Measurements from ENCODE around the gene RAC3. TPM values are rescaled to one million over a fixed set of nuclear protein-coding genes. Genes with fewer than 3 reads are reported as not detected.

The RAC3 gene
- polyA plus RNA-seq, 2 of the 4 experiments (the other 2 are of a cell fraction), result 9.9 to 21.0 TPM

GRCh38 chr17:82047914-82048570 is 16.6 kb downstream of the RAC3 start:
- H3K4me3 ChIP-seq, result no peak overlapping the region
- 90% methylated on average over 19 of the region's 25 CpGs for WGBS (ENCODE audit: missing lambda C conversion rate)
- CTCF ChIA-PET, result interaction anchor here (0.8 to 4.1 kb wide), 5 partner anchors 9 to 88 kb away, joined by 3 to 31 read pairs (median 4); partner anchors contain the start of gene DCXR
- peaks cover 10% of the 10 kb centered on the region; the same call in 2 of the 3 replicates for H3K4me1 ChIP-seq
- H3K9me3 ChIP-seq, result no peaks in the 10 kb centered on the region
- no peak for ATAC-seq
- DNase-seq (ENCODE audit: low read depth in 1 of 2, low spot score in 1 of 2), result no peak
- FAIRE-seq, result no peak
- H3K4me2 ChIP-seq, result no peak overlapping the region
- TF ChIP-seq POLR2A (IDR thresholded peaks at IDR 0.05; ENCODE audit: low read length) (no peak), CTCF (IDR thresholded peaks at IDR 0.05) (no peak)
- TF ChIP-seq, protein P1, sequence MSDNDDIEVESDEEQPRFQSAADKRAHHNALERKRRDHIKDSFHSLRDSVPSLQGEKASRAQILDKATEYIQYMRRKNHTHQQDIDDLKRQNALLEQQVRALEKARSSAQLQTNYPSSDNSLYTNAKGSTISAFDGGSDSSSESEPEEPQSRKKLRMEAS (IDR thresholded peaks at IDR 0.05), result no peak
- POLR2A ChIA-PET, result no interaction called here
- H3K27ac ChIP-seq, result no peak overlapping the region

- CTCF ChIA-PET, result interaction anchor here (0.9 to 21.7 kb wide), 6 partner anchors 10 to 88 kb away, joined by 3 to 191 read pairs (median 8); partner anchors contain the start of genes DCXR, NOTUM and RAC3
- 88% methylated on average over 19 of the region's 20 CpGs for WGBS (ENCODE audit: missing lambda C conversion rate)
These were observed 17.1 kb downstream of the RAC3 start for GRCh38 chr17:82048571-82048971.

More at GRCh38 chr17:82048571-82048971, 17.1 kb downstream of the RAC3 start:
- Histone ChIP-seq H3K4me2 (no peak overlapping the region), H3K9me3 (no peaks in the 10 kb centered on the region), H3K27ac (no peak overlapping the region), H3K4me3 (no peak overlapping the region), H3K4me1 (peaks cover 16% of the 10 kb centered on the region; the same call in 2 of the 3 replicates)
- POLR2A ChIA-PET, result no interaction called here
- TF ChIP-seq FOSL2 (IDR thresholded peaks at IDR 0.05) (no peak), FOSL2 (CRISPR knock-in tag; IDR thresholded peaks at IDR 0.05) (no peak), ESRRA (IDR thresholded peaks at IDR 0.05; ENCODE audit: borderline replicate concordance, low read length) (no peak), ZFP36 (IDR thresholded peaks at IDR 0.05; ENCODE audit: borderline replicate concordance, partially characterized antibody) (no peak), CBX2 (IDR thresholded peaks at IDR 0.05; ENCODE audit: borderline replicate concordance, low read depth) (no peak), CBX8 (IDR thresholded peaks at IDR 0.05) (no peak), CEBPB (IDR thresholded peaks at IDR 0.05) (no peak), ELK1 (IDR thresholded peaks at IDR 0.05; ENCODE audit: low read depth, low read length) (no peak), SREBF2 (IDR thresholded peaks at IDR 0.05) (no peak), HDAC2 (IDR thresholded peaks at IDR 0.05) (no peak), MYC (IDR thresholded peaks at IDR 0.05; ENCODE audit: borderline replicate concordance, low read length) (no peak), RNF2 (IDR thresholded peaks at IDR 0.05; ENCODE audit: borderline replicate concordance, low read depth) (no peak), HOXA7 (CRISPR knock-in tag; IDR thresholded peaks at IDR 0.05) (no peak)
- TF ChIP-seq, protein P2, sequence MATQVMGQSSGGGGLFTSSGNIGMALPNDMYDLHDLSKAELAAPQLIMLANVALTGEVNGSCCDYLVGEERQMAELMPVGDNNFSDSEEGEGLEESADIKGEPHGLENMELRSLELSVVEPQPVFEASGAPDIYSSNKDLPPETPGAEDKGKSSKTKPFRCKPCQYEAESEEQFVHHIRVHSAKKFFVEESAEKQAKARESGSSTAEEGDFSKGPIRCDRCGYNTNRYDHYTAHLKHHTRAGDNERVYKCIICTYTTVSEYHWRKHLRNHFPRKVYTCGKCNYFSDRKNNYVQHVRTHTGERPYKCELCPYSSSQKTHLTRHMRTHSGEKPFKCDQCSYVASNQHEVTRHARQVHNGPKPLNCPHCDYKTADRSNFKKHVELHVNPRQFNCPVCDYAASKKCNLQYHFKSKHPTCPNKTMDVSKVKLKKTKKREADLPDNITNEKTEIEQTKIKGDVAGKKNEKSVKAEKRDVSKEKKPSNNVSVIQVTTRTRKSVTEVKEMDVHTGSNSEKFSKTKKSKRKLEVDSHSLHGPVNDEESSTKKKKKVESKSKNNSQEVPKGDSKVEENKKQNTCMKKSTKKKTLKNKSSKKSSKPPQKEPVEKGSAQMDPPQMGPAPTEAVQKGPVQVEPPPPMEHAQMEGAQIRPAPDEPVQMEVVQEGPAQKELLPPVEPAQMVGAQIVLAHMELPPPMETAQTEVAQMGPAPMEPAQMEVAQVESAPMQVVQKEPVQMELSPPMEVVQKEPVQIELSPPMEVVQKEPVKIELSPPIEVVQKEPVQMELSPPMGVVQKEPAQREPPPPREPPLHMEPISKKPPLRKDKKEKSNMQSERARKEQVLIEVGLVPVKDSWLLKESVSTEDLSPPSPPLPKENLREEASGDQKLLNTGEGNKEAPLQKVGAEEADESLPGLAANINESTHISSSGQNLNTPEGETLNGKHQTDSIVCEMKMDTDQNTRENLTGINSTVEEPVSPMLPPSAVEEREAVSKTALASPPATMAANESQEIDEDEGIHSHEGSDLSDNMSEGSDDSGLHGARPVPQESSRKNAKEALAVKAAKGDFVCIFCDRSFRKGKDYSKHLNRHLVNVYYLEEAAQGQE (IDR thresholded peaks at IDR 0.05), result no peak
- TF ChIP-seq, protein P3, sequence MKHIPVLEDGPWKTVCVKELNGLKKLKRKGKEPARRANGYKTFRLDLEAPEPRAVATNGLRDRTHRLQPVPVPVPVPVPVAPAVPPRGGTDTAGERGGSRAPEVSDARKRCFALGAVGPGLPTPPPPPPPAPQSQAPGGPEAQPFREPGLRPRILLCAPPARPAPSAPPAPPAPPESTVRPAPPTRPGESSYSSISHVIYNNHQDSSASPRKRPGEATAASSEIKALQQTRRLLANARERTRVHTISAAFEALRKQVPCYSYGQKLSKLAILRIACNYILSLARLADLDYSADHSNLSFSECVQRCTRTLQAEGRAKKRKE (CRISPR knock-in tag; IDR thresholded peaks at IDR 0.05; ENCODE audit: low read depth), result no peak
- DNase-seq (ENCODE audit: low read depth in 1 of 2, low spot score in 1 of 2) (no peak), ATAC-seq (no peak), FAIRE-seq (no peak)

Measured in A549 (cell line).